CD4-positive, alpha-beta memory T cell (primary cell): ENCODE results near the gene SRY. TPM values are rescaled to one million over a fixed set of nuclear protein-coding genes. Genes with fewer than 3 reads are reported as not detected.
"Not testable (repeated sequence)": the region's sequence is repeated elsewhere in the genome, so short reads cannot be mapped to it uniquely, and the experiment has no call there.

Source experiments
- CTCF ChIA-PET: fragments of 350-600 bp; sonication (Branson Sonifier 250); formaldehyde crosslinking; loops from one replicate; lab custom pipeline; 2021; ENCODE audit warnings: inconsistent platforms; ENCODE audit not compliant: partially characterized antibody; lab: Charles Lee
- POLR2A ChIA-PET: fragments of 350-600 bp; sonication (Branson Sonifier 250); formaldehyde crosslinking; loops from one replicate; lab custom pipeline; 2021; ENCODE audit not compliant: partially characterized antibody; lab: Charles Lee
- DNase-seq, 5 donors: peaks; one replicate each; pipeline versions ENCODE4 v3.0.0 to v3.0.0-alpha.2; 2020 to 2022; ENCODE audit warnings: mixed read lengths in 1 of 5
- H3K27ac ChIP-seq: one replicate; pipeline ENCODE4 v1.7.0; 2013; ENCODE audit warnings: low read depth, low read length
- H3K27me3 ChIP-seq: 2 replicates; pipeline ENCODE4 v1.7.0; 2013; ENCODE audit warnings: mild to moderate bottlenecking, low read length, moderate library complexity; ENCODE audit not compliant: insufficient read depth
- H3K36me3 ChIP-seq: 2 replicates; pipeline ENCODE4 v1.7.0; 2013; ENCODE audit warnings: mild to moderate bottlenecking, low read length, moderate library complexity; ENCODE audit not compliant: insufficient read depth
- H3K4me1 ChIP-seq: 2 replicates; pipeline ENCODE4 v1.7.0; 2013; ENCODE audit warnings: mild to moderate bottlenecking, low read length, moderate library complexity; ENCODE audit not compliant: insufficient read depth
- H3K4me3 ChIP-seq, 2 donors: one replicate each; pipeline ENCODE4 v1.7.0; 2013; ENCODE audit warnings: low read length in 2 of 2, mild to moderate bottlenecking in 1 of 2
- H3K9me3 ChIP-seq, 2 donors: one replicate each; pipeline ENCODE4 v1.7.0; 2013; ENCODE audit warnings: low read length in 2 of 2, control low read depth in 1 of 2; ENCODE audit not compliant: control insufficient read depth in 1 of 2
- H3K27ac Mint-ChIP-seq, 7 donors: one replicate each; pipeline ENCODE4 v1.8.0; 2020 to 2021; ENCODE audit warnings: mixed read lengths in 7 of 7, mild to moderate bottlenecking in 6 of 7, inconsistent platforms in 3 of 7, moderate library complexity in 3 of 7
- H3K27me3 Mint-ChIP-seq, 2 donors: one replicate each; pipeline ENCODE4 v1.8.0; 2020 to 2021; ENCODE audit warnings: mixed read lengths in 2 of 2
- H3K36me3 Mint-ChIP-seq, 2 donors: one replicate each; pipeline ENCODE4 v1.8.0; 2020 to 2021; ENCODE audit warnings: mixed read lengths in 2 of 2, inconsistent platforms in 1 of 2, mild to moderate bottlenecking in 1 of 2
- H3K4me1 Mint-ChIP-seq, 4 donors: one replicate each; pipeline ENCODE4 v1.8.0; 2020 to 2021; ENCODE audit warnings: mixed read lengths in 4 of 4, mild to moderate bottlenecking in 1 of 4
- H3K4me3 Mint-ChIP-seq, 8 donors: one replicate each; pipeline ENCODE4 v1.8.0; 2020 to 2021; ENCODE audit warnings: mixed read lengths in 8 of 8, mild to moderate bottlenecking in 7 of 8, moderate library complexity in 6 of 8, inconsistent platforms in 3 of 8
- H3K9me3 Mint-ChIP-seq, 8 donors: one replicate each; pipeline ENCODE4 v1.8.0; 2020 to 2021; ENCODE audit warnings: mixed read lengths in 8 of 8, mild to moderate bottlenecking in 5 of 8, inconsistent platforms in 3 of 8, moderate library complexity in 1 of 8
- intact Hi-C: fragments of 100-400 bp; cut with micrococcal nuclease; formaldehyde crosslinking; loops from one replicate; pipeline ENCODE4 v1.15.1; 2023
- polyA plus RNA-seq, 2 donors: library from polyadenylated mRNA; unstranded; fragments of 300-500 nt; fragmentation: Illumina TruSeq; gene quantifications; one replicate each; pipeline ENCODE4 v1.2.3, GENCODE V29; 2021
- total RNA-seq, 2 experiments: library from RNA; stranded (reverse); gene quantifications; one replicate each; pipeline ENCODE4 v1.2.3, GENCODE V29; 2021

Gene SRY
- total RNA-seq (not detected), polyA plus RNA-seq (not detected)

- Histone ChIP-seq H3K9me3 (no peaks in the 10 kb centered on the region), H3K4me1 (no peaks in the 10 kb centered on the region), H3K27ac (no peak within 1 kb of the TSS), H3K27me3 (no peaks in the 10 kb centered on the region), H3K36me3 (no peaks in the 10 kb centered on the region), H3K4me3 (no peak within 1 kb of the TSS)
- no peak for DNase-seq
- Mint-ChIP-seq H3K4me1 (peaks cover 0 to 3% (median 0%) of the 10 kb centered on the region in 4 donors), H3K4me3 (peak within 1 kb of the TSS in 1 of 8 donors; percentile 20), H3K27me3 (peaks cover 18 to 22% of the 10 kb centered on the region in 2 donors), H3K27ac (peak within 1 kb of the TSS in 1 of 7 donors; percentile 3), H3K36me3 (no peaks in the 10 kb centered on the region), H3K9me3 (peaks cover 0 to 5% (median 0%) of the 10 kb centered on the region in 8 donors)
- POLR2A ChIA-PET, result no interaction called here
- CTCF ChIA-PET, result no interaction called here
- intact Hi-C loops, result no loop called here
Measured at GRCh38 chrY:2787600-2787999, at the start of gene SRY. SRY (minus strand) TSS chrY:2787682; CDS start chrY:2787603, 79 bp downstream.

GRCh38 chrY:2837078-2837477 lies 49.6 kb upstream of the SRY start:
- Mint-ChIP-seq H3K4me1 (peaks cover 0 to 11% (median 0%) of the 10 kb centered on the region in 4 donors), H3K4me3 (no peak overlapping the region), H3K27ac (no peak overlapping the region), H3K27me3 (peaks cover 7 to 10% of the 10 kb centered on the region in 2 donors), H3K9me3 (no peaks in the 10 kb centered on the region), H3K36me3 (peaks cover 0 to 10% of the 10 kb centered on the region in 2 donors)
- intact Hi-C loops, result no loop called here
- ChIA-PET POLR2A (no interaction called here), CTCF (no interaction called here)
- Histone ChIP-seq H3K9me3 (no peaks in the 10 kb centered on the region), H3K27me3 (no peaks in the 10 kb centered on the region), H3K27ac (no peak overlapping the region), H3K36me3 (no peaks in the 10 kb centered on the region), H3K4me3 (no peak overlapping the region), H3K4me1 (peaks cover 2% of the 10 kb centered on the region)
- DNase-seq, result no peak

- Mint-ChIP-seq H3K4me3 (no peak overlapping the region), H3K27me3 (peaks cover 14 to 18% of the 10 kb centered on the region in 2 donors), H3K9me3 (no peaks in the 10 kb centered on the region), H3K36me3 (no peaks in the 10 kb centered on the region), H3K4me1 (no peaks in the 10 kb centered on the region), H3K27ac (no peak overlapping the region)
- Histone ChIP-seq H3K4me1 (no peaks in the 10 kb centered on the region), H3K27me3 (no peaks in the 10 kb centered on the region), H3K4me3 (no peak overlapping the region), H3K36me3 (no peaks in the 10 kb centered on the region), H3K27ac (no peak overlapping the region), H3K9me3 (no peaks in the 10 kb centered on the region)
- intact Hi-C loops, result no loop called here
- DNase-seq, result no peak
- ChIA-PET CTCF (no interaction called here), POLR2A (no interaction called here)
Measured at GRCh38 chrY:2835230-2835629, 47.7 kb upstream of the SRY start.

DNA sequence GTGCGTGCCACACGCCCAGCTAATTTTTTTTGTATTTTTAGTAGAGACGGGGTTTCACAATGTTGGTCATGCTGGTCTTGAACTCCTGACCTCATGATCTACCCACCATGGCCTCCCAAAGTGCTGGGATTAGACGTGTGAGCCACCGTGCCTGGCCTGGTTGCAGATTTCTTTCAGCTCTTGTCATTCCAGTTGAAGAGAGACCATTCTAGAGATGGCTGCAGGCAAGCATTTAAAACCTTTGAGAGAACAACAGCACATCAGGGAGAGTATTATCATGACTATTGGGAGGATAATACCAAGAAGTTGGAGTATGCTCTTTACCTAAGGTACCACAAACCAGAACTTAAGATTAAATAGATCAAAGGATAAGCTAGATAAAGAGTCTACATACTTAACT lies 41.0 kb upstream of the SRY start:
- POLR2A ChIA-PET, result no interaction called here
- H3K4me3 ChIP-seq, result no peak overlapping the region
- no peaks in the 10 kb centered on the region for H3K4me1 Mint-ChIP-seq

GRCh38 chrY:2824471-2824870 lies 37.0 kb upstream of the SRY start:
- H3K27ac Mint-ChIP-seq, result no peak overlapping the region
- H3K36me3 Mint-ChIP-seq, result no peaks in the 10 kb centered on the region
- Histone ChIP-seq H3K36me3 (no peaks in the 10 kb centered on the region), H3K4me1 (no peaks in the 10 kb centered on the region), H3K27me3 (no peaks in the 10 kb centered on the region), H3K4me3 (no peak overlapping the region), H3K27ac (no peak overlapping the region), H3K9me3 (no peaks in the 10 kb centered on the region)
- no peak overlapping the region for H3K4me3 Mint-ChIP-seq
- no peak for DNase-seq
- H3K4me1 Mint-ChIP-seq, result no peaks in the 10 kb centered on the region
- ChIA-PET POLR2A (no interaction called here), CTCF (no interaction called here)
- peaks cover 9 to 10% of the 10 kb centered on the region in 2 donors for H3K27me3 Mint-ChIP-seq
- H3K9me3 Mint-ChIP-seq, result no peaks in the 10 kb centered on the region
- intact Hi-C loops, result no loop called here

More for the DNA sequence above, 41.0 kb upstream of the SRY start:
- no peaks in the 10 kb centered on the region for H3K4me1 ChIP-seq
- H3K9me3 ChIP-seq, result no peaks in the 10 kb centered on the region
- no peaks in the 10 kb centered on the region for H3K27me3 ChIP-seq
- DNase-seq, result no peak
- no peaks in the 10 kb centered on the region for H3K36me3 Mint-ChIP-seq
- H3K4me3 Mint-ChIP-seq, result no peak overlapping the region
- CTCF ChIA-PET, result no interaction called here
- intact Hi-C loops, result no loop called here
- no peak overlapping the region for H3K27ac ChIP-seq
- peaks cover 11 to 15% of the 10 kb centered on the region in 2 donors for H3K27me3 Mint-ChIP-seq
- no peaks in the 10 kb centered on the region for H3K9me3 Mint-ChIP-seq
- H3K27ac Mint-ChIP-seq, result no peak overlapping the region
- no peaks in the 10 kb centered on the region for H3K36me3 ChIP-seq

GRCh38 chrY:2817146-2817896 lies 29.8 kb upstream of the SRY start:
- CTCF ChIA-PET, H3K4me1 ChIP-seq, POLR2A ChIA-PET, H3K9me3 Mint-ChIP-seq, H3K4me3 ChIP-seq, intact Hi-C loops, H3K9me3 ChIP-seq, H3K36me3 ChIP-seq, H3K4me1 Mint-ChIP-seq, H3K4me3 Mint-ChIP-seq, H3K27ac ChIP-seq, H3K36me3 Mint-ChIP-seq, DNase-seq, H3K27me3 ChIP-seq, H3K27ac Mint-ChIP-seq, H3K27me3 Mint-ChIP-seq: not testable (repeated sequence)

DNA sequence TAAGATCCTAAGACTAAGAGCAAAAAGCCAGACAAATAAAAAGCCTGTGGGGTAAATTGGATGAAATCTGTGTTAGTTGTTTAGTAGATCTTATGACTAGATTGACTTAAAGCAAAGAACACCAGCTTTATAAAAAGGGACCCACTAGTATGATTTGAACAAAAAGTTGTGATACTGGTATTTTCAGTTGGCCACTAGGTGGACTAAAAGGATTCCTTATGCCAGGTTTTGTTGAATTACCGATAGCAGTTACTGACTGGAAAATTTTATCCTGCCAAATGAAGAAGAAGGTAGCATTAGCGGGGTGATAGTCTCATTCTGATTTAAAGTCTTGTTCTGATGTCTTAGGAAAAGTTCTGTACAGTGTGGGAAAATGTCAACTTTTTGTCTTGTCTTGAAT lies 12.8 kb upstream of the SRY start:
- no peak overlapping the region for H3K27ac Mint-ChIP-seq
- no peaks in the 10 kb centered on the region for H3K27me3 ChIP-seq
- no peaks in the 10 kb centered on the region for H3K36me3 Mint-ChIP-seq
- intact Hi-C loops, result no loop called here
- no peak overlapping the region for H3K4me3 ChIP-seq
- peaks cover 0 to 8% (median 4%) of the 10 kb centered on the region in 4 donors for H3K4me1 Mint-ChIP-seq
- CTCF ChIA-PET, result no interaction called here
- no peaks in the 10 kb centered on the region for H3K9me3 ChIP-seq
- no peaks in the 10 kb centered on the region for H3K4me1 ChIP-seq
- no peak overlapping the region for H3K27ac ChIP-seq
- DNase-seq, result no peak
- no peaks in the 10 kb centered on the region for H3K9me3 Mint-ChIP-seq
- H3K36me3 ChIP-seq, result no peaks in the 10 kb centered on the region
- POLR2A ChIA-PET, result no interaction called here
- H3K27me3 Mint-ChIP-seq, result peaks cover 2% of the 10 kb centered on the region in 2 donors
- no peak overlapping the region for H3K4me3 Mint-ChIP-seq
